Measurements from ENCODE around the gene BANP. TPM values are rescaled to one million over a fixed set of nuclear protein-coding genes. Genes with fewer than 3 reads are reported as not detected.

The BANP gene
- total RNA-seq, 4 donors from 2014 or later = 18.9 to 33.6 (median 28.2) TPM

DNA sequence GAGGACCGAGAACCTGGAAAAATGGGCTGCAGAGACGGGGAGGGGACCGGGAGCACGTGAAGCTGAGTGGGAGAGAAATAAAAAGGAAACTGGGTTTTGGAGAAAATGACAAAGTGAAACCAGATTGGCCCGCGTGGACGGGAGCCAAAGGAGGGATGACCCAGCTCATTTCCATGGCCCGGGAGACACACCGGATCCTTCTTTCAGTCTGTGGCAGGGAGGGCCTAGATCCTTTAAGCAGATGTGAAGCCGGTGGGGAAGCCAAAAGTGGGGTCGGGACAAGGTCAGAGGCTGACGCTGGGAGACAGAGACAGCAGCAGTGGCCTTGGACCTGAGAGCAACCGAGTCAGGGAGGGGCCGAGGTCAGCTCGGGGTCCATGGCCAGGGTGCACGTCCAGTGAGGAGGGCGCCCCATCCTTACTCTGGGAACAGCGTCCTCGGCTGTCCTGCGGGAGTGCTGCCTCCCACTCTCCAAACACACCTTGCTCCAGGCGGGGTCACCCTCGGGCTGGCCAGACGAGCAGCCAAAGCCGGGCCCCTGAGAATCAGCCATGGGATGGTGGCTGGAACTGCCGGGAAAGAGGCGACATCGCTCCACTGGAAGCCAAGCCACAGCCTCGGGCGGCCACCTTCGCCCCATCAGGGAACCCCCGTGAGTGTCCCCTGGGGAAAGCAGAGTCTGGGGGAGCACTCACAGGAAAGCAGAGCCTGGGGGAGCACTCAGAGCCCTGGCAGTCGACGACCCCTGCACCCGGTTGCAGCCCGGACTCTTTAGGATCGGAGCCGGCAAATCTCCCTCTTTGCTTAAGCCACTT lies 32.2 kb upstream of the BANP start:
- no peak overlapping the region for H3K4me3 ChIP-seq
- TF ChIP-seq POLR2A (IDR thresholded peaks at IDR 0.05; ENCODE audit: low read depth) (no peak), EP300 (IDR thresholded peaks at IDR 0.05) (no peak), POLR2AphosphoS5 (IDR thresholded peaks at IDR 0.05) (no peak)
- TF ChIP-seq, protein P1, sequence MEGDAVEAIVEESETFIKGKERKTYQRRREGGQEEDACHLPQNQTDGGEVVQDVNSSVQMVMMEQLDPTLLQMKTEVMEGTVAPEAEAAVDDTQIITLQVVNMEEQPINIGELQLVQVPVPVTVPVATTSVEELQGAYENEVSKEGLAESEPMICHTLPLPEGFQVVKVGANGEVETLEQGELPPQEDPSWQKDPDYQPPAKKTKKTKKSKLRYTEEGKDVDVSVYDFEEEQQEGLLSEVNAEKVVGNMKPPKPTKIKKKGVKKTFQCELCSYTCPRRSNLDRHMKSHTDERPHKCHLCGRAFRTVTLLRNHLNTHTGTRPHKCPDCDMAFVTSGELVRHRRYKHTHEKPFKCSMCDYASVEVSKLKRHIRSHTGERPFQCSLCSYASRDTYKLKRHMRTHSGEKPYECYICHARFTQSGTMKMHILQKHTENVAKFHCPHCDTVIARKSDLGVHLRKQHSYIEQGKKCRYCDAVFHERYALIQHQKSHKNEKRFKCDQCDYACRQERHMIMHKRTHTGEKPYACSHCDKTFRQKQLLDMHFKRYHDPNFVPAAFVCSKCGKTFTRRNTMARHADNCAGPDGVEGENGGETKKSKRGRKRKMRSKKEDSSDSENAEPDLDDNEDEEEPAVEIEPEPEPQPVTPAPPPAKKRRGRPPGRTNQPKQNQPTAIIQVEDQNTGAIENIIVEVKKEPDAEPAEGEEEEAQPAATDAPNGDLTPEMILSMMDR (IDR thresholded peaks at IDR 0.05) = no peak
- intact Hi-C loops (cut with DNase I) = no loop called here
- H3K9me3 ChIP-seq = no peaks in the 10 kb centered on the region
- no peak overlapping the region for H3K27ac ChIP-seq (replicated peaks in 1 of 4)
- peaks cover 0 to 13% (median 5%) of the 10 kb centered on the region in 4 donors for H3K4me1 ChIP-seq
- no peak for DNase-seq (ENCODE audit: extremely low spot score)
- H3K36me3 ChIP-seq = no peaks in the 10 kb centered on the region
- WGBS = 61% methylated on average over 21 of the region's 37 CpGs
- peaks cover 0 to 26% (median 0%) of the 10 kb centered on the region in 4 donors for H3K27me3 ChIP-seq

DNA sequence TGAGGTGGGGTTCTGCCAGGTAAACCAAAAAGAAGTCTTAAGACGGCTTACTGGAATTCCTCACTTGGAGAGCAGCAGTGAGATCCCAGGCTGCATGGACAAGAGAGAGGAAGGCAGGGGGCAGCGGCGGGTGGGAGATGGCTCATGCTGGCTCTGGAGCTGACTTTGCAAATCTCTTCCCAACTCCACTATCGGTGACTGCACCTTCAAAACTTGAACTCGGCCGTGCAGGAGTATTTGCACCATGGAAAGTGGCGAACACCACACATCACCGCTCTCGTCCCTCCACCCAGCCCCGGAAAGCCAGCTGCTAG lies 31.6 kb upstream of the BANP start:
- no peak overlapping the region for H3K27ac ChIP-seq (replicated peaks in 1 of 4)
- no peaks in the 10 kb centered on the region for H3K9me3 ChIP-seq
- WGBS = 87% methylated on average over 10 of the region's 10 CpGs
- intact Hi-C loops (cut with DNase I) = no loop called here
- H3K4me1 ChIP-seq = peaks cover 0 to 13% (median 5%) of the 10 kb centered on the region in 4 donors
- no peak overlapping the region for H3K4me3 ChIP-seq
- TF ChIP-seq POLR2AphosphoS5 (IDR thresholded peaks at IDR 0.05) (no peak), EP300 (IDR thresholded peaks at IDR 0.05) (no peak), POLR2A (IDR thresholded peaks at IDR 0.05; ENCODE audit: low read depth) (no peak)
- TF ChIP-seq, protein P1 (IDR thresholded peaks at IDR 0.05) = no peak
- no peaks in the 10 kb centered on the region for H3K36me3 ChIP-seq
- no peak for DNase-seq (ENCODE audit: extremely low spot score)
- H3K27me3 ChIP-seq = peaks cover 0 to 21% (median 0%) of the 10 kb centered on the region in 4 donors

DNA sequence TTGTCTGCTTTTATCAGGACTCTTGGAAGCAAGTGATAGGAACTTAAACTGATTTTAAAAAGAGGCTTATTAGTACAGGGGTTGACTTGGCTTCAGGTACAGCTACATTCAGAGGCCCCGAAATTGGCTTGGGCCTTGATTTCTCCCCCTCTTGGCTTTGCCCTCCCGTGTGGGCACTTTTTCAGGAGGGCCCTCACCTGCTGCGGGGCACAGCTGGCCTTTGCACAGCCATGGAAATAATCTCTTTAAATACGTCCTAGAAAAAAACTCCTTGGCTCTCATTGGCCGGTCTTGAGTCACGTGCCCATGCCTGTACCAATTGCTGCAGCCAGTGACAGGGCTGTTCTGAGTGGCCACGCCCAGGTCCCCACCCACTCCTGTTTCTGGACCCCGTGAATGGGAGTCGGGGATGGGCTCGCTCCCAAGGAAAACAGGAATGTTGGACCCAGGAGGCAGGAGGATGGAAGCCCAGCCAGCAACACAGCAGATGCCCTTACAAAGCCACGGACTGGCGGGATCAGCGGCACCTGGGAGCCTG lies 29.9 kb upstream of the BANP start:
- H3K9me3 ChIP-seq = no peaks in the 10 kb centered on the region
- no peaks in the 10 kb centered on the region for H3K36me3 ChIP-seq
- H3K27me3 ChIP-seq = peaks cover 0 to 35% (median 0%) of the 10 kb centered on the region in 4 donors
- TF ChIP-seq, protein P1 (IDR thresholded peaks at IDR 0.05) = no peak
- TF ChIP-seq POLR2AphosphoS5 (IDR thresholded peaks at IDR 0.05) (no peak), EP300 (IDR thresholded peaks at IDR 0.05) (no peak), POLR2A (IDR thresholded peaks at IDR 0.05; ENCODE audit: low read depth) (no peak)
- no peak overlapping the region for H3K4me3 ChIP-seq
- H3K27ac ChIP-seq (replicated peaks in 1 of 4) = no peak overlapping the region
- H3K4me1 ChIP-seq = peaks cover 0 to 13% (median 5%) of the 10 kb centered on the region in 4 donors
- intact Hi-C loops (cut with DNase I) = no loop called here
- DNase-seq (ENCODE audit: extremely low spot score) = no peak
- 86% methylated on average over 13 of the region's 13 CpGs for WGBS

DNA sequence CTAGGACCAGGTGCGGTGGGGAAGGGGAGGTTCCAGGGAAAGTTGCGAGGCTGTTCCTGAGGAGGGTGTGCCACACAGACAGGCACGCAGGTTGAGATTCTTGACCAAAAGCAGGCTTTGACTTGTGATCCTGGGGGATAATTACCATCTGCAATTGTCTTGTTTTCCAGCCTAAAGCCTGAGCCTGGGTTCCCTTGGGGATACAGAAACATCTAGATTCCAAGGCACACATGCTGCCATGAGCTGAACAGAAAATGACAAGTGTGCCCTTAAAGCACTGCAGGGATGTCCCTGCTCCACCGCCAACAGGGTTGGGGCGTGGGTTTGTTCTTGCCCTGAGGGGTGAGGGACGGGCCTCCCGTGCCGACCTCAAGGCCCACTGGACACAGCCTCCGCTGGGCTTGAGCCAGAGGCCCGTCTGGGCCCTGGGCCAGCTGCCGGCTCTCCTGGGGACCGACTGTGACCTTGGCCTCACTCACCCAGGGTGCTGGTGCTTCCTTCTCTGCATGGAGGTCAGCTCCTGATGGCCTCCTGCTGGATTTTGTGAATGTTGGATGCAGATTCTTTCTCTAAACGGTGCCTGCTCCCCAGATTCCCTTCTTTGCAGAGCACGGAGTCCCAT lies 28.9 kb upstream of the BANP start:
- 87% methylated on average over 7 of the region's 14 CpGs for WGBS
- H3K36me3 ChIP-seq = no peaks in the 10 kb centered on the region
- TF ChIP-seq EP300 (IDR thresholded peaks at IDR 0.05) (no peak), POLR2AphosphoS5 (IDR thresholded peaks at IDR 0.05) (no peak), POLR2A (IDR thresholded peaks at IDR 0.05; ENCODE audit: low read depth) (no peak)
- TF ChIP-seq, protein P1 (IDR thresholded peaks at IDR 0.05) = no peak
- no peaks in the 10 kb centered on the region for H3K9me3 ChIP-seq
- H3K27me3 ChIP-seq = peaks cover 0 to 45% (median 0%) of the 10 kb centered on the region in 4 donors
- no peak for DNase-seq (ENCODE audit: extremely low spot score)
- H3K4me1 ChIP-seq = peaks cover 0 to 13% (median 5%) of the 10 kb centered on the region in 4 donors
- no peak overlapping the region for H3K27ac ChIP-seq (replicated peaks in 1 of 4)
- H3K4me3 ChIP-seq = no peak overlapping the region
- intact Hi-C loops (cut with DNase I) = no loop called here

All from esophagus muscularis mucosa (tissue), 4 donors.